GM13976 (cell line): ENCODE results near the gene MUC4.

Experiments used
- DNase-seq: peaks from one replicate; pipeline ENCODE4 v3.0.0; 2012; ENCODE audit warnings: low spot score
- CTCF ChIP-seq: IDR thresholded peaks from 2 replicates; pipeline ENCODE4 v1.5.1; 2012; ENCODE audit warnings: borderline replicate concordance, mild to moderate bottlenecking; ENCODE audit not compliant: insufficient read depth; ENCODE audit errors: extremely low read depth, missing control alignments, control extremely low read depth
- in situ Hi-C: fragments of 300-500 bp; cut with MboI; formaldehyde crosslinking; loops from one replicate; pipeline ENCODE4 v1.12.0; 2022; ENCODE audit warnings: low sequenced_read_pairs, mixed read lengths, inconsistent platforms; ENCODE audit not compliant: unreplicated experiment

The MUC4 gene

GRCh38 chr3:195758721-195759353, 52.9 kb downstream of the MUC4 start:
- no peak for DNase-seq
- in situ Hi-C loops, result no loop called here
- TF ChIP-seq CTCF, result no peak

- in situ Hi-C loops, result no loop called here
- TF ChIP-seq CTCF, result no peak
- DNase-seq, result no peak
These were observed 53.9 kb downstream of the MUC4 start for GRCh38 chr3:195757827-195758226.

GRCh38 chr3:195757438-195757770, 54.3 kb downstream of the MUC4 start:
- in situ Hi-C loops, result no loop called here
- no peak for TF ChIP-seq CTCF
- DNase-seq, result no peak

- no peak for TF ChIP-seq CTCF
- DNase-seq, result no peak
- in situ Hi-C loops, result no loop called here
These were observed 55.7 kb downstream of the MUC4 start for GRCh38 chr3:195755791-195756676.

GRCh38 chr3:195755391-195755790, 56.3 kb downstream of the MUC4 start:
- DNase-seq, result no peak
- no peak for TF ChIP-seq CTCF
- in situ Hi-C loops, result no loop called here

GRCh38 chr3:195754906-195755305, 56.8 kb downstream of the MUC4 start:
- TF ChIP-seq CTCF, result no peak
- in situ Hi-C loops, result no loop called here
- no peak for DNase-seq
